ENCODE measurements around the gene TAS2R40. TPM values are rescaled to one million over a fixed set of nuclear protein-coding genes. Genes with fewer than 3 reads are reported as not detected.
A peak's percentile ranks its signal among the peaks of the same experiment; 100 is the strongest.

Gene TAS2R40
- total RNA-seq, 1 donor from 2014 or later: not detected

GRCh38 chr7:143217806-143218205 lies 4.0 kb upstream of the TAS2R40 start:
- no peak for ATAC-seq
- no peak for DNase-seq (ENCODE audit: low spot score)
- intact Hi-C loops (cut with DNase I): loop anchor here (5.0 kb wide), 1 partner anchor 206 kb away; no protein-coding TSS in a partner anchor

- intact Hi-C loops (cut with DNase I): no loop called here
- ATAC-seq (no peak), DNase-seq (ENCODE audit: low spot score) (no peak)
Measured at GRCh38 chr7:143221286-143221685, 551 bp upstream of the TAS2R40 start.

- DNase-seq (ENCODE audit: low spot score): no peak
- intact Hi-C loops (cut with DNase I): no loop called here
- ATAC-seq: peak; percentile 44
Measured at GRCh38 chr7:143222782-143223181, 945 bp downstream of the TAS2R40 start.

- ATAC-seq (no peak), DNase-seq (ENCODE audit: low spot score) (no peak)
- intact Hi-C loops (cut with DNase I): no loop called here
Measured at GRCh38 chr7:143223784-143224183, 1.9 kb downstream of the TAS2R40 start.

GRCh38 chr7:143225047-143225446 lies 3.2 kb downstream of the TAS2R40 start:
- ATAC-seq (no peak), DNase-seq (ENCODE audit: low spot score) (no peak)
- intact Hi-C loops (cut with DNase I): no loop called here

GRCh38 chr7:143227806-143228205 lies 6.0 kb downstream of the TAS2R40 start:
- ATAC-seq: no peak
- DNase-seq (ENCODE audit: low spot score): no peak
- intact Hi-C loops (cut with DNase I): no loop called here

GRCh38 chr7:143229054-143229790 lies 7.4 kb downstream of the TAS2R40 start:
- intact Hi-C loops (cut with DNase I): no loop called here
- DNase-seq (ENCODE audit: low spot score) (no peak), ATAC-seq (peak; percentile 26)

- intact Hi-C loops (cut with DNase I): no loop called here
- ATAC-seq: no peak
Measured at GRCh38 chr7:143230602-143231457, 9.0 kb downstream of the TAS2R40 start.

GRCh38 chr7:143233816-143234532 lies 12.1 kb downstream of the TAS2R40 start:
- no peak for ATAC-seq
- no peak for DNase-seq (ENCODE audit: low spot score)

More at GRCh38 chr7:143230602-143231457, 9.0 kb downstream of the TAS2R40 start:
- DNase-seq (ENCODE audit: low spot score): no peak

GRCh38 chr7:143234533-143234875 lies 12.7 kb downstream of the TAS2R40 start:
- DNase-seq (ENCODE audit: low spot score): no peak
- ATAC-seq: no peak
- intact Hi-C loops (cut with DNase I): no loop called here

More at GRCh38 chr7:143233816-143234532, 12.1 kb downstream of the TAS2R40 start:
- intact Hi-C loops (cut with DNase I): no loop called here

- no peak for ATAC-seq
- intact Hi-C loops (cut with DNase I): no loop called here
- no peak for DNase-seq (ENCODE audit: low spot score)
Measured at GRCh38 chr7:143235561-143235960, 13.7 kb downstream of the TAS2R40 start.

- DNase-seq (ENCODE audit: low spot score) (no peak), ATAC-seq (no peak)
- intact Hi-C loops (cut with DNase I): no loop called here
Measured at GRCh38 chr7:143236408-143236990, 14.7 kb downstream of the TAS2R40 start.

- intact Hi-C loops (cut with DNase I): no loop called here
- DNase-seq (ENCODE audit: low spot score): no peak
- no peak for ATAC-seq
Measured at GRCh38 chr7:143237366-143237765, 15.5 kb downstream of the TAS2R40 start.

- no peak for DNase-seq (ENCODE audit: low spot score)
- intact Hi-C loops (cut with DNase I): no loop called here
- no peak for ATAC-seq
Measured at GRCh38 chr7:143238289-143238980, 16.6 kb downstream of the TAS2R40 start.

- no peak for DNase-seq (ENCODE audit: low spot score)
- ATAC-seq: peak; percentile 64
- intact Hi-C loops (cut with DNase I): loop anchor here (10.0 kb wide), 2 partner anchors 65 to 175 kb away; no protein-coding TSS in a partner anchor
Measured at GRCh38 chr7:143239813-143240212, 18.0 kb downstream of the TAS2R40 start.

GRCh38 chr7:143240291-143241168 lies 18.7 kb downstream of the TAS2R40 start:
- peak; percentile 92 for ATAC-seq
- intact Hi-C loops (cut with DNase I): loop anchor here (10.0 kb wide), 2 partner anchors 64 to 174 kb away; no protein-coding TSS in a partner anchor
- peak; percentile 82 for DNase-seq (ENCODE audit: low spot score)

- intact Hi-C loops (cut with DNase I): loop anchor here (10.0 kb wide), 2 partner anchors 62 to 172 kb away; no protein-coding TSS in a partner anchor
- no peak for DNase-seq (ENCODE audit: low spot score)
- no peak for ATAC-seq
Measured at GRCh38 chr7:143242306-143242705, 20.5 kb downstream of the TAS2R40 start.
